T-helper 17 cell (primary cell): ENCODE data around the gene FGF6. TPM values are rescaled to one million over a fixed set of nuclear protein-coding genes. Genes with fewer than 3 reads are reported as not detected.
A peak's percentile ranks its signal among the peaks of the same experiment; 100 is the strongest.

Source experiments
- ATAC-seq: fragments of 150-1000 bp; cut with Tn5 transposase; 2 replicates; pipeline ENCODE4 v1.10.0; 2021; ENCODE audit warnings: mild to moderate bottlenecking, moderate library complexity
- DNase-seq, 3 donors: peaks; one replicate each; pipeline versions ENCODE4 v3.0.0 to v3.0.0-alpha.2; 2020 to 2021
- H3K9me3 ChIP-seq: one replicate; pipeline ENCODE4 v1.7.0; 2013; ENCODE audit warnings: low read length, mild to moderate bottlenecking; ENCODE audit not compliant: control insufficient read depth, poor library complexity, severe bottlenecking
- H3K27ac Mint-ChIP-seq: one replicate; pipeline ENCODE4 v1.8.0; 2022; ENCODE audit warnings: mild to moderate bottlenecking, moderate library complexity, mixed read lengths
- H3K27me3 Mint-ChIP-seq: one replicate; pipeline ENCODE4 v1.8.0; 2022; ENCODE audit warnings: mixed read lengths
- H3K36me3 Mint-ChIP-seq: one replicate; pipeline ENCODE4 v1.8.0; 2022; ENCODE audit warnings: low read depth, mixed read lengths
- H3K4me1 Mint-ChIP-seq: one replicate; pipeline ENCODE4 v1.8.0; 2022; ENCODE audit warnings: mild to moderate bottlenecking, mixed read lengths
- H3K4me3 Mint-ChIP-seq: one replicate; pipeline ENCODE4 v1.8.0; 2022; ENCODE audit warnings: mild to moderate bottlenecking, moderate library complexity, mixed read lengths
- total RNA-seq, 4 donors: library from RNA in 2 of 4; stranded (reverse) in 2 of 4; gene quantifications; one replicate each; pipeline ENCODE4 v1.2.3 and lab custom pipeline; 2022 to 2026

Gene FGF6
- total RNA-seq, 2 donors from 2014 or later, result not detected

DNA sequence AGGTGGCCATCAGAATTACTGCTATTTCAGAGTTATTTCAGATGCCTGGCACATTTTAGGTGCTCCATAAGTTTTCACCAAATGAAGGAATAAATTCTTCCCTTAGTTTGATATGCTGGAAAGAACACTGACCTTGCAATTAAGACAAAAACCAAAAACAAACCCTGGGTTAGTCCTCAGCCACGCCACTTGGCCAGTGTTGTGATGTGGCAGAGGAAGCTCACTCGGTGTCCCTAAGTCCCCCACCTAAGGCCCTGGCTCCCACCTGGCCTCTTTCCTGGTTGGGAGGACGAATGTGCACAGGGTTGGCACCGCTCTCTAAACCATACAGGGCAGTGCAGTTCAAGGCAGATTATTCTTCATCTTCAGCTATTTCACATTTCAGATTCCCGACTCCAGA, 52.4 kb downstream of the FGF6 start:
- ATAC-seq, result no peak
- H3K4me1 Mint-ChIP-seq, result peaks cover 5% of the 10 kb centered on the region
- H3K4me3 Mint-ChIP-seq, result no peak overlapping the region
- H3K27ac Mint-ChIP-seq, result no peak overlapping the region
- H3K36me3 Mint-ChIP-seq, result no peaks in the 10 kb centered on the region
- H3K9me3 ChIP-seq, result no peaks in the 10 kb centered on the region
- peaks cover 43% of the 10 kb centered on the region for H3K27me3 Mint-ChIP-seq
- DNase-seq, result no peak

DNA sequence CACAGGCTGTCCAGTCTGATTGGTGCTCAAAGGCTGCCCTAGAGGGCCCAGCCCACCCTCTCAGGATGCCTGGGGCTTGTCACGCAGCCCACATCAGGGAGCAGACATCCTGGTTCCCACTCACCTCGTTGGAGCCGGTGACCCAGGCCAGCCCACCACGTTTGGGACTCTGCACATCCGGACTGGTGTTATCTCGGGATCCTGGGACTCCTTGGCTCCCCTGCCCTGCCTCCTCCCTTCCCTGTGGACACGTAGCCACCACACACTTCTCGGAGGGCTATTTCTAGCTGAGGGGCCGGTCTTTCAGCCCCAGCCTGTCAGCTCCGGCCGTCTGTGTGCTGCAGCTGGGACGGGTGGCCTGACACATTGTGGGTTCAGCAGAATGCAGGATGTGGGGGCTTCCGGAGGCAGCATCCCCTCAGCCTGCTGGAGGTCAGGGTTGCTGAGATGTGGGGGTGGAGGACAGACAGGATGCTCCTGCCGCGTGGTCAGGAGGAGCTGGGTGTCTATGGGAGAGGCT, 53.3 kb downstream of the FGF6 start:
- Mint-ChIP-seq H3K36me3 (no peaks in the 10 kb centered on the region), H3K4me1 (peaks cover 5% of the 10 kb centered on the region), H3K4me3 (no peak overlapping the region), H3K27ac (no peak overlapping the region), H3K27me3 (peaks cover 41% of the 10 kb centered on the region)
- DNase-seq, result no peak
- ATAC-seq, result no peak
- H3K9me3 ChIP-seq, result no peaks in the 10 kb centered on the region

DNA sequence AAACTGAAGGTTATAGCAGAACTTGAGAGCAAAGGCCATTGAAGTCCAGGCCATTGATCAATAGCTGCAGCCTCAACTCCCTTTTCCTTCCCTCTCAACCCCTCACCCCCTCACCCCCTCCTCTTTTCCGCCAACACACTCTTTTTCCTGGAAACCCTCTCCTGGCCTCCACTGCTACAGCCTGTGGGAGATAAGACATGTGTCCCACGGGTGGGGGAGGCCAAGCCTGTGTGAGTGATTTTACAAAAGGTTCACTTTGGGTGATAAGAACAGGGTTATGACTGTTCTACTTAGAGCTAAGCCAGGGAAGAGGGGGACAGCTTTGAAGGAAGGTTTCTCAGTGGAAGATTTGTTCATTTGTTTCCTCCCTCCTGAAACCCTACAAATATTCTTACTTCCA, 57.0 kb downstream of the FGF6 start:
- no peak overlapping the region for H3K27ac Mint-ChIP-seq
- H3K4me3 Mint-ChIP-seq, result no peak overlapping the region
- ATAC-seq (no peak), DNase-seq (no peak)
- peaks cover 26% of the 10 kb centered on the region for H3K27me3 Mint-ChIP-seq
- no peaks in the 10 kb centered on the region for H3K36me3 Mint-ChIP-seq
- peaks cover 3% of the 10 kb centered on the region for H3K4me1 Mint-ChIP-seq
- H3K9me3 ChIP-seq, result no peaks in the 10 kb centered on the region

DNA sequence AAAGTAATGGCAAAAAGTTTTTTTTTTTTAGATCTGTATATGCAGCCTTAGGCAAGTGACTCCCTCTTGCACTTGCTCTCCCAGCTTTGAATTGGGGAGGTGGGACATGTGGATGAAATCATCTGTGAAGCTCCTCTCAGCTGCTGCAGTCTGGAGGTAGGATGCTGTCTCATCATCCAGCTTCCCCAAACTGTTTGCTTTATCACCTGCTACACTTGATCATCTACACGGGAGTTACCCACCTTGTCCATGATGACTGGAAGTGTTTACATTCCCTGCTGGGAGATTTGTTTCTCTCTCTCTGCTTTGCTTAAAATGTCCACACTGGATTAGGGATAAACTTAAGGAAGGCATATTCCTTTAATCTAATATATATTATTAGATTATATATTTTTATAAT, 57.6 kb downstream of the FGF6 start:
- Mint-ChIP-seq H3K4me3 (no peak overlapping the region), H3K4me1 (peaks cover 3% of the 10 kb centered on the region), H3K36me3 (no peaks in the 10 kb centered on the region), H3K27ac (no peak overlapping the region), H3K27me3 (peaks cover 21% of the 10 kb centered on the region)
- no peak for DNase-seq
- H3K9me3 ChIP-seq, result no peaks in the 10 kb centered on the region
- no peak for ATAC-seq

DNA sequence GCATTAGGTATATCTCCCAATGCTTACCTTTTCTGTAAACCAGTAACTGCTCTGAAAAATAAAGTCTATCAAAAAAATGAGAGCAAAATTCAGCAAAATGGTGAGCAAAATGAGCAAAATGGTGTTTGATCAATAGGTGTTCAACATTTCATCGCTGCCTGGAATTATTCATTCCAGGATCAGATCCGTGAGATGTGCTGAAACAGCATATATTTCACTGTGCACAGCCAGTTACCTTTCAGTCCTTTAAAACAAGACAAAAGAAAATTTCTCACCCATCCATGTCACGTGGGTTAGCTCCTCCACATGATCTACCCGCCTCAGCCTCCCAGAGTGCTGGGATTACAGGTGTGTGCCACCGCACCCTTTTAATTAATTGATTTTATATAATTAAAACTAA, 58.0 kb downstream of the FGF6 start:
- Mint-ChIP-seq H3K36me3 (no peaks in the 10 kb centered on the region), H3K27me3 (peaks cover 17% of the 10 kb centered on the region), H3K4me3 (no peak overlapping the region), H3K4me1 (peaks cover 3% of the 10 kb centered on the region), H3K27ac (no peak overlapping the region)
- ATAC-seq, result no peak
- H3K9me3 ChIP-seq, result no peaks in the 10 kb centered on the region
- no peak for DNase-seq

DNA sequence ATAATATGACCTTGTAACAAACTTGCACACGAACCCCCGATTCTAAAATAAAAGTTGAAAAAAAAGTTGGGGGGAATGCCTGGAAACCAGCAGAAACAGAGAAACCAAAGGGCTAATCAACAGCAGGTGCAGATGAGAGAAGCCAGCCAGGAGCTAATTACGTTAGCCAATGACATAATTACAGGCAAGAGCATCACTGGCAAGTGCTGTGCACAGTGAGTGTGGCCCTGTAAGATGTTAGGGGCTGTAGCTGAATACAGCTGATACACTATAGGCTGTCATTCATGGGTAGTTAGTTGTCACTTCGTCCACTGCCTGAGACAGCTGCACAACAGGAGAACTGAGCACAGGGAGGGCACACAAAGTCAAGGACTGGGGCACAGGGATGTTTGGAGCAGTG, 58.8 kb downstream of the FGF6 start:
- H3K9me3 ChIP-seq, result no peaks in the 10 kb centered on the region
- Mint-ChIP-seq H3K36me3 (no peaks in the 10 kb centered on the region), H3K4me1 (no peaks in the 10 kb centered on the region), H3K27me3 (peaks cover 13% of the 10 kb centered on the region), H3K27ac (no peak overlapping the region), H3K4me3 (peak overlapping the region; percentile 28)
- ATAC-seq (no peak), DNase-seq (no peak)

Other genes starting within 250 kb of the FGF6 start
- 100 to 1,000 TPM; 197 to 225 TPM for gene CCND2, start 172.1 kb downstream of the FGF6 start, total RNA-seq
- gene TIGAR, start 124.6 kb downstream of the FGF6 start, total RNA-seq, result 10 to 100 TPM in 1 of 2 donors, 1 to 10 TPM in 1; 7.8 to 10.7 TPM
- not detected for gene FGF23, start 66.1 kb downstream of the FGF6 start, total RNA-seq
- gene RAD51AP1, start 93.1 kb upstream of the FGF6 start, total RNA-seq, result under 1 TPM; 0.34 to 0.72 TPM
- 10 to 100 TPM; 10.4 to 11.1 TPM for gene DYRK4, start 116.4 kb upstream of the FGF6 start, total RNA-seq
- gene AKAP3, start 203.2 kb upstream of the FGF6 start, total RNA-seq, result 1 to 10 TPM; 1.6 to 2.6 TPM
- 10 to 100 TPM; 61.3 to 80.8 TPM for gene NDUFA9, start 203.3 kb upstream of the FGF6 start, total RNA-seq